Endothelial cell of umbilical vein (primary cell): ENCODE results near the gene HTRA2. TPM values are rescaled to one million over a fixed set of nuclear protein-coding genes. Genes with fewer than 3 reads are reported as not detected.

Source experiments
- BruUV-seq: library from RNA; stranded (reverse); fragments of 400-500 nt; replicated peaks from 2 replicates; lab custom pipeline; 2021; lab: Mats Ljungman, UMichigan
- CTCF ChIA-PET: fragments of 300-600, 350-600 bp; sonication (Branson Sonifier 250); formaldehyde crosslinking; loops from one replicate; lab custom pipeline; 2021; ENCODE audit warnings: antibody characterized with exemption, inconsistent platforms; lab: Charles Lee
- POLR2A ChIA-PET: fragments of 300-600, 350-600 bp; sonication (Branson Sonifier 250); formaldehyde crosslinking; loops from one replicate; lab custom pipeline; 2021; ENCODE audit warnings: antibody characterized with exemption, inconsistent platforms; lab: Charles Lee
- DNase-seq: peaks from one replicate; pipeline ENCODE4 v3.0.0-alpha.2; 2011; ENCODE audit warnings: low read depth, low spot score
- FAIRE-seq: peaks from 2 replicates; lab custom pipeline; 2011; peaks lifted over from hg19 to GRCh38; lab: Jason Lieb, UNC
- H2AFZ ChIP-seq: 2 replicates; pipeline ENCODE4 v1.6.0; 2012; ENCODE audit warnings: low read depth, low read length, control low read depth, inconsistent platforms
- H3K27ac ChIP-seq: 2 replicates; pipeline ENCODE4 v1.5.1; 2011; ENCODE audit warnings: low read depth, mild to moderate bottlenecking, control low read depth, low read length, moderate library complexity; ENCODE audit not compliant: insufficient read depth
- H3K27me3 ChIP-seq, 2 experiments: 2 replicates each; pipeline versions ENCODE4 v1.6.0 to v1.6.1; 2011; ENCODE audit warnings: low read length in 2 of 2, mixed read lengths in 1 of 2; ENCODE audit not compliant: control insufficient read depth in 2 of 2, insufficient read depth in 2 of 2
- H3K36me3 ChIP-seq, 2 experiments: 2 replicates in 1 of 2; 3 replicates in 1 of 2; pipeline ENCODE4 v1.5.1; 2011; ENCODE audit warnings: low read length in 2 of 2, mild to moderate bottlenecking in 1 of 2, moderate library complexity in 1 of 2; ENCODE audit not compliant: control insufficient read depth in 2 of 2, insufficient read depth in 2 of 2; ENCODE audit errors: extremely low read depth in 1 of 2
- H3K4me1 ChIP-seq: 3 replicates; pipeline ENCODE4 v1.5.1; 2011; ENCODE audit warnings: mild to moderate bottlenecking, low read length; ENCODE audit not compliant: control insufficient read depth, insufficient read depth; ENCODE audit errors: extremely low read depth
- H3K4me2 ChIP-seq: 2 replicates; pipeline ENCODE4 v1.6.1; 2011; ENCODE audit warnings: low read length, control low read depth, mixed read lengths; ENCODE audit not compliant: insufficient read depth
- H3K4me3 ChIP-seq, 3 experiments: fragments of 200-600 bp in 1 of 3; sonication (generic), shearing (Covaris generic) in 1 of 3; replicated peaks in 1 of 3; 2 replicates each; pipeline ENCODE4 v1.5.1; 2011 to 2016; ENCODE audit warnings: control low read depth in 3 of 3, low read length in 3 of 3, mild to moderate bottlenecking in 2 of 3, inconsistent platforms in 1 of 3, low read depth in 1 of 3, moderate library complexity in 1 of 3; ENCODE audit not compliant: insufficient read depth in 1 of 3
- H3K79me2 ChIP-seq: 2 replicates; pipeline ENCODE4 v1.6.0; 2012; ENCODE audit warnings: low read length, inconsistent platforms; ENCODE audit not compliant: control insufficient read depth, insufficient read depth
- H3K9ac ChIP-seq: replicated peaks from 2 replicates; pipeline ENCODE3; 2011; ENCODE audit warnings: low read length, control low read depth; ENCODE audit not compliant: insufficient read depth; ENCODE audit errors: extremely low read depth
- H3K9me1 ChIP-seq: replicated peaks from 3 replicates; pipeline ENCODE4 v1.6.0; 2011; ENCODE audit warnings: mild to moderate bottlenecking, low read length; ENCODE audit not compliant: control insufficient read depth, insufficient read depth; ENCODE audit errors: extremely low read depth
- H3K9me3 ChIP-seq: replicated peaks from 2 replicates; pipeline ENCODE4 v1.5.1; 2012; ENCODE audit warnings: low read length, inconsistent platforms; ENCODE audit not compliant: control insufficient read depth, insufficient read depth
- H4K20me1 ChIP-seq: replicated peaks from 2 replicates; pipeline ENCODE3; 2011; ENCODE audit warnings: mild to moderate bottlenecking, low read length; ENCODE audit not compliant: control insufficient read depth, insufficient read depth; ENCODE audit errors: extremely low read depth
- EZH2 ChIP-seq: IDR thresholded peaks from 2 replicates; pipeline ENCODE4 v1.6.1; 2012; ENCODE audit warnings: borderline replicate concordance, low read depth, mild to moderate bottlenecking, moderate library complexity, low read length, inconsistent platforms; ENCODE audit not compliant: severe bottlenecking
- FOS ChIP-seq: IDR thresholded peaks from 2 replicates; pipeline ENCODE4 v1.6.1; 2011; ENCODE audit warnings: mild to moderate bottlenecking, low read length, moderate library complexity, borderline replicate concordance; ENCODE audit not compliant: insufficient read depth
- GATA2 ChIP-seq: IDR thresholded peaks from 2 replicates; pipeline ENCODE4 v1.7.0; 2011; ENCODE audit warnings: low read depth, mild to moderate bottlenecking, moderate library complexity, mixed read lengths, low read length; ENCODE audit not compliant: insufficient read length, insufficient read depth
- JUN ChIP-seq: IDR thresholded peaks from 2 replicates; pipeline ENCODE4 v1.6.1; 2011; ENCODE audit warnings: borderline replicate concordance, low read depth; ENCODE audit not compliant: insufficient read length, insufficient read depth
- MAX ChIP-seq: IDR thresholded peaks from 2 replicates; pipeline ENCODE4 v1.6.1; 2011; ENCODE audit not compliant: insufficient read depth, insufficient read length
- MYC ChIP-seq: IDR thresholded peaks from one replicate; pipeline ENCODE4 v1.6.1; 2011; ENCODE audit warnings: mild to moderate bottlenecking, low read depth, low read length
- POLR2A ChIP-seq: IDR thresholded peaks from 2 replicates; pipeline ENCODE4 v1.6.1; 2012; ENCODE audit warnings: low read depth, mild to moderate bottlenecking, control low read depth, low read length
- POLR2AphosphoS5 ChIP-seq: IDR thresholded peaks from 2 replicates; pipeline ENCODE4 v1.6.1; 2012; ENCODE audit warnings: low read depth, mild to moderate bottlenecking, control low read depth, low read length, moderate library complexity; ENCODE audit not compliant: insufficient read depth
- dilution Hi-C: fragments of 300-500 bp; cut with MboI; formaldehyde crosslinking; loops from one replicate; pipeline ENCODE4 v1.15.0; 2019; ENCODE audit warnings: low sequenced_read_pairs; ENCODE audit not compliant: extremely low pct_ligation_motif_present
- intact Hi-C: fragments of 100-400 bp; cut with micrococcal nuclease; formaldehyde crosslinking; loops from one replicate; pipeline ENCODE4 v1.10.0; 2022
- polyA plus RNA-seq, 4 experiments: library from polyadenylated mRNA; depleted of rRNA in 3 of 4; stranded (reverse) in 3 of 4; unstranded in 1 of 4; fragments of >200 nt; gene quantifications; 2 replicates each; pipeline versions ENCODE4 v1.2.1 to v1.2.3, GENCODE V29; 2011 to 2012; ENCODE audit warnings: missing spikeins in 1 of 4
- total RNA-seq: library from RNA; stranded (reverse); gene quantifications from 2 replicates; pipeline ENCODE4 v1.2.3, GENCODE V29; 2021
- TF ChIP-seq, protein P1 (sequence below), 2 donors: IDR thresholded peaks; 1 replicate in 1 of 2; 2 replicates in 1 of 2; pipeline ENCODE4 v1.5.1; 2011; ENCODE audit warnings: low read length in 2 of 2, mild to moderate bottlenecking in 2 of 2, moderate library complexity in 2 of 2, control low read depth in 1 of 2, inconsistent platforms in 1 of 2, low read depth in 1 of 2; ENCODE audit not compliant: insufficient read depth in 1 of 2; ENCODE audit errors: extremely low read depth in 1 of 2

The HTRA2 gene
- total and polyA plus RNA-seq, 2 donors (not counting 3 experiments of a cell fraction or from before 2014, with no cell fraction given): 34.3 to 54.1 TPM

GRCh38 chr2:74559912-74560311 is 30.2 kb downstream of the HTRA2 start:
- Histone ChIP-seq H3K4me3 (no peak overlapping the region), H3K4me1 (peaks cover 7% of the 10 kb centered on the region)
- FAIRE-seq: no peak

More at GRCh38 chr2:74559912-74560311, 30.2 kb downstream of the HTRA2 start:
- Histone ChIP-seq H3K9me1 (no peaks in the 10 kb centered on the region), H4K20me1 (no peaks in the 10 kb centered on the region), H3K27ac (no peak overlapping the region), H3K27me3 (peaks cover 0 to 8% of the 10 kb centered on the region in 2 experiments), H2AFZ (no peak overlapping the region), H3K9ac (no peak overlapping the region), H3K9me3 (no peaks in the 10 kb centered on the region), H3K4me2 (no peak overlapping the region), H3K79me2 (no peaks in the 10 kb centered on the region), H3K36me3 (peaks cover 0 to 4% of the 10 kb centered on the region in 2 experiments)
- dilution Hi-C loops: no loop called here
- POLR2A ChIA-PET: no interaction called here
- no TSS peak for BruUV-seq
- intact Hi-C loops: no loop called here
- DNase-seq: no peak
- TF ChIP-seq GATA2 (no peak), JUN (no peak), POLR2A (no peak), MYC (no peak), EZH2 (no peak), MAX (no peak), FOS (no peak), POLR2AphosphoS5 (no peak)
- TF ChIP-seq, protein P1, sequence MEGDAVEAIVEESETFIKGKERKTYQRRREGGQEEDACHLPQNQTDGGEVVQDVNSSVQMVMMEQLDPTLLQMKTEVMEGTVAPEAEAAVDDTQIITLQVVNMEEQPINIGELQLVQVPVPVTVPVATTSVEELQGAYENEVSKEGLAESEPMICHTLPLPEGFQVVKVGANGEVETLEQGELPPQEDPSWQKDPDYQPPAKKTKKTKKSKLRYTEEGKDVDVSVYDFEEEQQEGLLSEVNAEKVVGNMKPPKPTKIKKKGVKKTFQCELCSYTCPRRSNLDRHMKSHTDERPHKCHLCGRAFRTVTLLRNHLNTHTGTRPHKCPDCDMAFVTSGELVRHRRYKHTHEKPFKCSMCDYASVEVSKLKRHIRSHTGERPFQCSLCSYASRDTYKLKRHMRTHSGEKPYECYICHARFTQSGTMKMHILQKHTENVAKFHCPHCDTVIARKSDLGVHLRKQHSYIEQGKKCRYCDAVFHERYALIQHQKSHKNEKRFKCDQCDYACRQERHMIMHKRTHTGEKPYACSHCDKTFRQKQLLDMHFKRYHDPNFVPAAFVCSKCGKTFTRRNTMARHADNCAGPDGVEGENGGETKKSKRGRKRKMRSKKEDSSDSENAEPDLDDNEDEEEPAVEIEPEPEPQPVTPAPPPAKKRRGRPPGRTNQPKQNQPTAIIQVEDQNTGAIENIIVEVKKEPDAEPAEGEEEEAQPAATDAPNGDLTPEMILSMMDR (IDR thresholded peaks at IDR 0.05; ENCODE audit: extremely low read depth in 1 of 2, insufficient read depth in 1 of 2, low read depth in 1 of 2, low read length in 2 of 2): no peak
- CTCF ChIA-PET: interaction anchor here (0.6 to 1.8 kb wide), 3 partner anchors 28 to 618 kb away, joined by 3 to 6 read pairs (median 3); partner anchors contain the start of genes CCDC142 and TTC31
